Smooth muscle cell (in vitro differentiated cells): ENCODE data around the gene ANAPC2. TPM values are rescaled to one million over a fixed set of nuclear protein-coding genes. Genes with fewer than 3 reads are reported as not detected.

ENCODE experiments used
- DNase-seq: peaks from one replicate; lab custom pipeline; 2025; ENCODE audit not compliant: unreplicated experiment; lab: John Stamatoyannopoulos, UW
- H2AFZ ChIP-seq: fragments of 200-600 bp; sonication (generic); 2 replicates; pipeline ENCODE4 v1.6.0; 2016; ENCODE audit warnings: antibody characterized with exemption, low read depth, mild to moderate bottlenecking
- H3F3A ChIP-seq: fragments of 200-600 bp; sonication (generic); 2 replicates; pipeline ENCODE4 v1.6.0; 2017; ENCODE audit warnings: antibody characterized with exemption, low read depth
- H3K27ac ChIP-seq: fragments of 200-600 bp; sonication (generic); 2 replicates; pipeline ENCODE4 v1.5.1; 2016; ENCODE audit warnings: low read depth, mild to moderate bottlenecking
- H3K27me3 ChIP-seq: fragments of 200-600 bp; sonication (generic); 2 replicates; pipeline ENCODE4 v1.6.1; 2016; ENCODE audit warnings: low read depth, mild to moderate bottlenecking
- H3K36me3 ChIP-seq: fragments of 200-600 bp; sonication (generic); 2 replicates; pipeline ENCODE4 v1.5.1; 2016; ENCODE audit warnings: low read depth
- H3K4me1 ChIP-seq: fragments of 200-600 bp; sonication (generic); 2 replicates; pipeline ENCODE4 v1.5.1; 2016; ENCODE audit warnings: low read depth
- H3K4me2 ChIP-seq: fragments of 200-600 bp; sonication (generic); 2 replicates; pipeline ENCODE4 v1.6.0; 2016; ENCODE audit warnings: mild to moderate bottlenecking
- H3K4me3 ChIP-seq: fragments of 200-600 bp; sonication (generic); 2 replicates; pipeline ENCODE4 v1.5.1; 2016; ENCODE audit warnings: mild to moderate bottlenecking
- H3K79me2 ChIP-seq: fragments of 200-600 bp; sonication (generic); 2 replicates; pipeline ENCODE4 v1.6.0; 2016; ENCODE audit warnings: low read depth, mild to moderate bottlenecking
- H3K9ac ChIP-seq: fragments of 200-600 bp; sonication (generic); 2 replicates; pipeline ENCODE4 v1.6.0; 2016; ENCODE audit warnings: low read depth
- H3K9me3 ChIP-seq: fragments of 200-600 bp; sonication (generic); replicated peaks from 2 replicates; pipeline ENCODE4 v1.5.1; 2016; ENCODE audit warnings: low read depth
- H4K20me1 ChIP-seq: fragments of 200-600 bp; sonication (generic); 2 replicates; pipeline ENCODE4 v1.6.0; 2016; ENCODE audit warnings: low read depth
- WGBS: methylation state at CpG from one replicate; pipeline ENCODE4 v1.1.7; 2016; ENCODE audit warnings: low lambda C conversion rate; 5-methylcytosine and 5-hydroxymethylcytosine counted together
- polyA plus RNA-seq: library from polyadenylated mRNA; unstranded; fragments of >200 nt; fragmentation: Nextera tagmentation; extraction: Ambion mirVana; gene quantifications from 2 replicates; pipeline ENCODE4 v1.2.1, GENCODE V29; 2016
- total RNA-seq: library from RNA; depleted of rRNA; stranded (reverse); fragments of >200 nt; gene quantifications from 2 replicates; pipeline ENCODE4 v1.2.3, GENCODE V29; 2014
- TF ChIP-seq, protein P1 (sequence below): fragments of 200-600 bp; sonication (generic); IDR thresholded peaks from 2 replicates; pipeline ENCODE4 v1.5.1; 2017; ENCODE audit warnings: borderline replicate concordance, mild to moderate bottlenecking, antibody characterized with exemption; ENCODE audit not compliant: insufficient read depth, poor library complexity, severe bottlenecking

ANAPC2 gene
- total and polyA plus RNA-seq, 2 experiments from 2014 or later: 6.6 to 12.6 TPM

DNA sequence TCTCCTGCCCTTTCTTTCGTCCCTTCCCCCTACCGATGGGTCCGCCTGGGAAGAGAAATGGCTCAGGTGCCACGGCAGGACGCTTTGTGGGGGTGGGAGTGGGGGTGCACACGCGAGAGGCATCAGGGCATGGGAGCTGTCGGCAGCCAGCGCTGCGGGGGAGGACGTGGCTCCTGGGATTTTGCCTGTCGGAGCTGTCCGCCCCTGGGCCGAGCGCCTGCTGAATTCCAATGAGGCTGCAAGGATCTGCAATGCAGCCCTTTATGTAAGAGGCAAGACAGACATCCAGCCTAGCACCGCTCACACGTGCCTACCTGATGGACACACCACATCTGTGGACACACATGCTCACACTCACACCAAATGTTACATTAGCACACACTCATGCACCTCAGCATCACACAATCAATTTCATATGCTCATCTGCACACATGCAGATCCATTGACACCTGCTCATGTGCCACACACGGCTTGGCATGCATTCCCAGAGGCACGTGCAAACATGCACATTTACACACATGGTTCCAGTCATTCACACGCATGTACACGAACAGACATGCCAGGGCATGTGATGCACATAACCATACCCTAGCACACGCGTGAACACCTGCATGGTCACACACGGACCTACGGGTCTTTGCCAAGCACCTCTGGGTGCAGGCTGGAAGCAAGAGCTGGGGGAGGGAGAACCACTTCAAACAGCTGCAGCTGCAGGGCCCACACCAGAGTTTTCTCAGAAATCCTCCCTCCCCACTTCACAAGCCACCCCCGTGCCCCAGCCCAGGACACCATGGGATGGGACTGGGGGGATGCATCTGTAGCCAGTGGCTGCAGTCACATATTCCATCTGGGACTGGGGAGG lies 48.0 kb downstream of the ANAPC2 start:
- Histone ChIP-seq H3K9ac (no peak overlapping the region), H2AFZ (no peak overlapping the region), H3K4me3 (no peak overlapping the region), H3K79me2 (no peaks in the 10 kb centered on the region), H4K20me1 (no peaks in the 10 kb centered on the region), H3F3A (no peaks in the 10 kb centered on the region), H3K9me3 (no peaks in the 10 kb centered on the region), H3K27me3 (peaks cover 79% of the 10 kb centered on the region), H3K27ac (no peak overlapping the region), H3K4me1 (no peaks in the 10 kb centered on the region), H3K36me3 (no peaks in the 10 kb centered on the region), H3K4me2 (no peak overlapping the region)
- no peak for DNase-seq
- 79% methylated on average over 21 of the region's 26 CpGs for WGBS
- TF ChIP-seq, protein P1, sequence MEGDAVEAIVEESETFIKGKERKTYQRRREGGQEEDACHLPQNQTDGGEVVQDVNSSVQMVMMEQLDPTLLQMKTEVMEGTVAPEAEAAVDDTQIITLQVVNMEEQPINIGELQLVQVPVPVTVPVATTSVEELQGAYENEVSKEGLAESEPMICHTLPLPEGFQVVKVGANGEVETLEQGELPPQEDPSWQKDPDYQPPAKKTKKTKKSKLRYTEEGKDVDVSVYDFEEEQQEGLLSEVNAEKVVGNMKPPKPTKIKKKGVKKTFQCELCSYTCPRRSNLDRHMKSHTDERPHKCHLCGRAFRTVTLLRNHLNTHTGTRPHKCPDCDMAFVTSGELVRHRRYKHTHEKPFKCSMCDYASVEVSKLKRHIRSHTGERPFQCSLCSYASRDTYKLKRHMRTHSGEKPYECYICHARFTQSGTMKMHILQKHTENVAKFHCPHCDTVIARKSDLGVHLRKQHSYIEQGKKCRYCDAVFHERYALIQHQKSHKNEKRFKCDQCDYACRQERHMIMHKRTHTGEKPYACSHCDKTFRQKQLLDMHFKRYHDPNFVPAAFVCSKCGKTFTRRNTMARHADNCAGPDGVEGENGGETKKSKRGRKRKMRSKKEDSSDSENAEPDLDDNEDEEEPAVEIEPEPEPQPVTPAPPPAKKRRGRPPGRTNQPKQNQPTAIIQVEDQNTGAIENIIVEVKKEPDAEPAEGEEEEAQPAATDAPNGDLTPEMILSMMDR: no peak

DNA sequence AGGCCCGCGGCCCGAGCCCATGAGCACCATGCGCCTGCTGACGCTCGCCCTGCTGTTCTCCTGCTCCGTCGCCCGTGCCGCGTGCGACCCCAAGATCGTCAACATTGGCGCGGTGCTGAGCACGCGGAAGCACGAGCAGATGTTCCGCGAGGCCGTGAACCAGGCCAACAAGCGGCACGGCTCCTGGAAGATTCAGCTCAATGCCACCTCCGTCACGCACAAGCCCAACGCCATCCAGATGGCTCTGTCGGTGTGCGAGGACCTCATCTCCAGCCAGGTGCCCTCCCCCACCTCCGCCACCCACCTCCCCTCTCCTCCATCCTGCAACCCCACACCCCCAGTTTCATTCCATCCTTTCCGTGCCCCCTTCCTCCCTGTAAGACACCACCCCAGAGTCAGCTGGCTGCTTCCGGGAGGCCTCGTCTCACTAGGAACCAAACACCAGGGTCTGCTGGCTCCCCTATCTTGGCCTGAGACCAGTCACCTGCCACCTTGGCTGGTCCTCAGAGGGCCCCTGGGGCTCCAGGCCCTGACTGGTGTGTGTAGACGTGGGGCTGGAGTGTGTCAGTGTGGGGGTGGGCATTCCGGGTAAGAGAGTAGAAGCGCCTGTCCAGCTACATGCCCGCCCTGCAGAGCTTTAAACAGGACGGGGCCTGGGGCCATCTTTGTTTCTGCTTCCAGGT lies 48.8 kb downstream of the ANAPC2 start:
- 44% methylated on average over 35 of the region's 37 CpGs for WGBS
- H3K79me2 ChIP-seq: no peaks in the 10 kb centered on the region
- H2AFZ ChIP-seq: no peak overlapping the region
- no peak overlapping the region for H3K27ac ChIP-seq
- TF ChIP-seq, protein P1: no peak
- H3K4me3 ChIP-seq: no peak overlapping the region
- H3K4me2 ChIP-seq: no peak overlapping the region
- peaks cover 79% of the 10 kb centered on the region for H3K27me3 ChIP-seq
- H4K20me1 ChIP-seq: no peaks in the 10 kb centered on the region
- H3F3A ChIP-seq: no peaks in the 10 kb centered on the region
- no peaks in the 10 kb centered on the region for H3K4me1 ChIP-seq
- no peaks in the 10 kb centered on the region for H3K9me3 ChIP-seq
- DNase-seq: no peak
- H3K9ac ChIP-seq: no peak overlapping the region
- no peaks in the 10 kb centered on the region for H3K36me3 ChIP-seq

DNA sequence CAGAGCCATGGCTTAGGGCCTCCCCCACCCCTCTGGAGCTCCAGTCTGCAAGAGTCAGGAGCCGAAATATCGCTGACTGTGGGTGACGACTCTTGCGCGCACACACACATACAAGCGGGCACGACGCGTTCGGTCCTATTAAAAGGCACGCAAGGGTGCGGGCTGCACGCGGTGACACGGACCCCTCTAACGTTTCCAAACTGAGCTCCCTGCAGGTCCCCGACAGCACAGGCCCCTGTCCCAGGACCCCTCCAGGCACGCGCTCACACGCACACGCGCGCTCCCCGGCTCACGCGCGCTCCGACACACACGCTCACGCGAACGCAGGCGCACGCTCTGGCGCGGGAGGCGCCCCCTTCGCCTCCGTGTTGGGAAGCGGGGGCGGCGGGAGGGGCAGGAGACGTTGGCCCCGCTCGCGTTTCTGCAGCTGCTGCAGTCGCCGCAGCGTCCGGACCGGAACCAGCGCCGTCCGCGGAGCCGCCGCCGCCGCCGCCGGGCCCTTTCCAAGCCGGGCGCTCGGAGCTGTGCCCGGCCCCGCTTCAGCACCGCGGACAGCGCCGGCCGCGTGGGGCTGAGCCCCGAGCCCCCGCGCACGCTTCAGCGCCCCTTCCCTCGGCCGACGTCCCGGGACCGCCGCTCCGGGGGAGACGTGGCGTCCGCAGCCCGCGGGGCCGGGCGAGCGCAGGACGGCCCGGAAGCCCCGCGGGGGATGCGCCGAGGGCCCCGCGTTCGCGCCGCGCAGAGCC lies 49.5 kb downstream of the ANAPC2 start, which contains the start of gene GRIN1:
Gene GRIN1 (plus strand): TSS at position 433 of the 746 bp plus-strand sequence. CDS start 333 bp downstream, outside the sequence.
- no peaks in the 10 kb centered on the region for H4K20me1 ChIP-seq
- DNase-seq: peak; percentile 9

More for the DNA sequence above, 49.5 kb downstream of the ANAPC2 start, which contains the start of gene GRIN1:
- peaks cover 79% of the 10 kb centered on the region for H3K27me3 ChIP-seq
- no peak within 1 kb of the TSS for H2AFZ ChIP-seq
- H3K9me3 ChIP-seq: no peaks in the 10 kb centered on the region
- TF ChIP-seq, protein P1: no peak
- no peak within 1 kb of the TSS for H3K4me3 ChIP-seq
- no peaks in the 10 kb centered on the region for H3K79me2 ChIP-seq
- WGBS: 23% methylated on average over 56 of the region's 104 CpGs
- H3K27ac ChIP-seq: no peak within 1 kb of the TSS
- H3K4me2 ChIP-seq: peak within 1 kb of the TSS; percentile 51
- no peaks in the 10 kb centered on the region for H3K36me3 ChIP-seq
- no peaks in the 10 kb centered on the region for H3K4me1 ChIP-seq
- no peaks in the 10 kb centered on the region for H3F3A ChIP-seq
- no peak within 1 kb of the TSS for H3K9ac ChIP-seq
